ENCODE data around the gene ADAMTS7. TPM values are rescaled to one million over a fixed set of nuclear protein-coding genes. Genes with fewer than 3 reads are reported as not detected.

The ADAMTS7 gene
- total RNA-seq, 1 experiment from 2014 or later: 23.1 TPM

- Histone ChIP-seq H3T11ph (ENCODE audit: low read length) (no peak overlapping the region), H4K8ac (replicated peaks; ENCODE audit: insufficient read length, low read depth, low read length) (no peak overlapping the region), H3K18ac (ENCODE audit: insufficient read length, low read depth, low read length) (no peak overlapping the region), H3K23me2 (ENCODE audit: insufficient read length, low read depth, low read length, poor library complexity, severe bottlenecking) (peaks cover 12% of the 10 kb centered on the region), H3K23ac (ENCODE audit: insufficient read length, low read depth, low read length) (no peak overlapping the region), H3K14ac (ENCODE audit: insufficient read depth, low read length) (no peak overlapping the region), H4K91ac (ENCODE audit: insufficient read length, low read depth, low read length) (no peak overlapping the region), H3K9me3 (ENCODE audit: control insufficient read depth, low read depth, low read length) (no peaks in the 10 kb centered on the region), H3K56ac (ENCODE audit: insufficient read length, low read depth, low read length) (no peak overlapping the region), H2BK15ac (ENCODE audit: low read depth, low read length) (no peak overlapping the region), H4K20me1 (ENCODE audit: control insufficient read depth, insufficient read depth, insufficient read length) (no peaks in the 10 kb centered on the region), H4K5ac (ENCODE audit: insufficient read length, low read depth, low read length) (no peak overlapping the region), H3K27me3 (ENCODE audit: insufficient read depth, low read length) (no peaks in the 10 kb centered on the region; the same call in 1 of the 2 replicates), H3K27ac (ENCODE audit: insufficient read length, low read depth, low read length) (no peak overlapping the region), H2BK20ac (ENCODE audit: low read depth, low read length, poor library complexity, severe bottlenecking) (no peak overlapping the region), H3K9ac (ENCODE audit: extremely low read depth, insufficient read length, low read length) (no peak overlapping the region), H3K79me2 (ENCODE audit: insufficient read depth, low read length) (no peaks in the 10 kb centered on the region; the same call in 1 of the 2 replicates), H2BK5ac (ENCODE audit: insufficient read length, low read length) (no peak overlapping the region), H2AFZ (ENCODE audit: low read length) (no peak overlapping the region), H3K4me2 (ENCODE audit: insufficient read depth, insufficient read length, low read length) (no peak overlapping the region), H2BK12ac (ENCODE audit: insufficient read length, low read depth, low read length) (no peak overlapping the region), H3K4me1 (ENCODE audit: insufficient read depth, low read length) (peaks cover 3% of the 10 kb centered on the region; the same call in 1 of the 2 replicates), H2BK120ac (ENCODE audit: low read depth, low read length, poor library complexity, severe bottlenecking) (no peak overlapping the region), H2AK5ac (ENCODE audit: insufficient read length, low read length) (no peak overlapping the region), H3K79me1 (ENCODE audit: insufficient read depth, low read depth, low read length, poor library complexity, severe bottlenecking) (no peaks in the 10 kb centered on the region), H3K4ac (ENCODE audit: low read depth, low read length) (no peak overlapping the region)
- WGBS (ENCODE audit: extremely low coverage, insufficient read length, low lambda C conversion rate): no CpG with 5 or more reads among the region's 2 CpGs
- Mint-ChIP-seq H3K27ac (no peak overlapping the region), H3K9me3 (no peaks in the 10 kb centered on the region), H3K27me3 (ENCODE audit: low read depth) (peaks cover 25% of the 10 kb centered on the region), H3K4me3 (no peak overlapping the region), H3K36me3 (ENCODE audit: insufficient read depth in 1 of 3, low read depth in 3 of 3) (peaks cover 0 to 2% (median 0%) of the 10 kb centered on the region in 3 experiments; a peak in 2 of 7 replicates), H3K4me1 (peaks cover 43 to 54% of the 10 kb centered on the region in 2 experiments)
- DNase-seq: no peak
- no peak for TF ChIP-seq CTCF (conservative IDR thresholded peaks at IDR 0.05)
These were observed 3.9 kb downstream of the ADAMTS7 start for GRCh38 chr15:78807359-78807758.
